HG03060 (cell line): Measurements from ENCODE around the gene SPOPL.
A peak's percentile ranks its signal among the peaks of the same experiment; 100 is the strongest.
"Not testable (repeated sequence)": the region's sequence is repeated elsewhere in the genome, so short reads cannot be mapped to it uniquely, and the experiment has no call there.

Experiments
- ATAC-seq: cut with Tn5 transposase; IDR thresholded peaks from one replicate; pipeline ENCODE4 v1.9.1; 2021; ENCODE audit warnings: low read depth, moderate number of reproducible peaks; ENCODE audit not compliant: unreplicated experiment

The SPOPL gene

DNA sequence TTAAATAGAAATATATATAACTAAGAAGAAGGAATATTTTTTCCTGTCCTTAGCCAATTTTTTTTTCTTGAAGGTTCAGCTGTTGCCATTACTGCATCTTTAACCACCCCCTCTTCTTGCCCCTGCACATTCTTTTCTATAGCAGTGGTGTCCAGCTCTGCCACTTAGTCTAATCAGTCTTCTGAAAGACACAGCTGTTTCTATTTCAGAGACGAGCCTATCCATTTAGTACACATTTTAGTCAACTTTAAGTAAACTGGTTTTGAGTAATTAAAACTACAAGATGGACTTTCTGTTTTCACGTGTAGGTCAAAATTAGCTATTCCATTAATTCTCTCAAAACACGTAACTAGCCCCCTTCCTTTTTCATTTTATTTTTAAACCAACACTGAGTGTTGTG, 21.0 kb downstream of the SPOPL start:
- ATAC-seq = peak; percentile 51

DNA sequence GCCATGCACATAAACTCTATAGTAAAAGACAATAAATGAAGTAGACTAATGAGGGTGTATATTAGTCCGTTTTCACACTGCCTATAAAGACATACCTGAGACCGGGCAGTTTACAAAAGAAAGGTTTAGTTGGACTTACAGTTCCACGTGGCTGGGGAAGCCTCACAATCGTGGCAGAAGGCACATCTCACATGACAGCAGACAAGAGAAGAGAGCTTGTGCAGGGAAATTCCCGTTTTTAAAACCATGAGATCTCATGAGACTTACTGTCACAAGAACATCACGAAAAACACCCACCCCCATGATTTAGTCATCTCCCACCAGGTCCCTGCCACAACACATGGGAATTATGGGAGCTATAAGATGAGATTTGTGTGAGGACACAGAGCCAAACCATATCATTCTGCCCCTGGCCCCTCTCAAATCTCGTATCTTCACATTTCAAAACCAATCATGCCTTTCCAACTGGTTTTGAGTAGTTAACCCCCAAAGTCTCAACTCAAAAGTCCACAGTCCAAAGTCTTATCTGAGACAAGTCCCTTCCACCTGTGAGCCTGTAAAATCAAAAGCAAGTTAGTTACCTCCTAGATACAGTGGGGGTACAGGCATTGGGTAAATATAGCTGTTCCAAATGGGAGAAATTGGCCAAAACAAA, 21.6 kb downstream of the SPOPL start:
- peak; percentile 40 for ATAC-seq

- ATAC-seq = not testable (repeated sequence)
Measured at GRCh38 chr2:138523673-138524042, 22.1 kb downstream of the SPOPL start.

GRCh38 chr2:138524353-138524752, 22.8 kb downstream of the SPOPL start:
- ATAC-seq = not testable (repeated sequence)

GRCh38 chr2:138531913-138532312, 30.3 kb downstream of the SPOPL start:
- ATAC-seq = no peak

GRCh38 chr2:138534791-138535190, 33.2 kb downstream of the SPOPL start:
- ATAC-seq = no peak

GRCh38 chr2:138536302-138536701, 34.7 kb downstream of the SPOPL start:
- peak; percentile 75 for ATAC-seq

DNA sequence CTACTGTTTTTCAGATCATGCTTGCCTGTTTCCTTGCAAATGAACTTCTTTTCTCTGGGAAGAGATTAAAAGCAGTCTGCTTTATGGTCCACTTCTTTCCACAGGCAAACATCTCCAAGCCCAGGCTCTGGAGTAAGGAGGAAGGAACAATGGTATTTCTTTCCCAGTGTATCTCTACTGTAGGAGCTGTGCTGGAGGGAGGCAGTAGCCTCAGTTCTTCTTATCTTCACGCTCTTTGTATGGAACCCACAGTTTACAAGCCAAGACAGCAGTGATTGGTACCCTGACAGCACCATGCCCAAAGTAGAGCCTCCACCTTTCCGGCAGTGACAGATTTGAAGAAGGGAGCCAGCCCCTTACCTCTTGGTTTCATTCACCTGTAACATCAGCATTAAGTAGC, 35.2 kb downstream of the SPOPL start:
- no peak for ATAC-seq

DNA sequence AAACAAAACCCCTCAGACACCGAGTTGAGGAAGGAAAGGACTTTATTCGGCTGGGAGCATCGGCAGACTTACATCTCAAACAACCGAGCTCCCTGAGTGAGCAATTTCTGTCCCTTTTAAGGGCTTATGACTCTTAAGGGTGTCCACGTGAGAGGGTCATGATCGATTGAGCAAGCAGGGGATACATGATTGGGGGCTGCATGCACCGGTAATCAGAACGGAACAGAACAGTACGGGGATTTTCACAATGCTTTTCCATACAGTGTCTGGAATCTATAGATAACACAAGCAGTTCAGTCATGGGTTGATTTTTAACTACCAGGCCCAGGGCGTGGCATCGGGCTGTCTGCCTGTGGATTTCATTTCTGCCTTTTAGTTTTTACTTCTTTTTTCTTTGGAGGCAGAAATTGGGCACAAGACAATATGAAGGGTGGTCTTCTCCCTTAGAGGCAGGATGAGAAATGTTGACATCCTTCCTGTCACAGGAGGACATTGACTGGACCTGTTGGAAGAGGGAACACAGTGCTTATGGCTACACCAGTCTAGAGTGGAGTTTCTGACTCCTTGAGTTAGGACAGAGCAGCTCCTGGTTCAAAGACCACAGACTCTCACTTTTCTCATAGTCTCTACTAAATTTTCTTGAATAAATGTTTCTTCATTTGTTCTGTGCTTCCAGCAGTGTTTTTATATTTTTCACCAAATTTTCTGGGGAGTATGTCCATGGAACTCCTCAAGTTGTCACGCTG, 35.8 kb downstream of the SPOPL start:
- no peak for ATAC-seq

DNA sequence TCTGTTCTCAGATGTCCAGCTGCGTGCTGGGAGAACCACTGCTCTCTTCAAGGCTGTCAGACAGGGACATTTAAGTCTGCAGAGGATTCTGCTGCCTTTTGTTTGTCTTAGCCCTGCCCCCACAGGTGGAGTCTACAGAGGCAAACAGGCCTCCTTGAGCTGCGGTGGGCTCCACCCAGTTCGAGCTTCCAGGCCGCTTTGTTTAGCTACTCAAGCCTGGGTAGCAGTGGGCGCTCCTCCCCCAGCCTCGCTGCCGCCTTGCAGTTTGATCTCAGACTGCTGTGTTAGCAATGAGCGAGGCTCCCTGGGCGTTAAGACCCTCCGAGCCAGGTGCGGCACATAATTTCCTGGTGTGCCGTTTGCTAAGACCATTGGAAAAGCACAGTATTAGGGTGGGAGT, 42.6 kb downstream of the SPOPL start:
- ATAC-seq = not testable (repeated sequence)

- ATAC-seq = no peak
Measured at GRCh38 chr2:138548796-138549195, 47.2 kb downstream of the SPOPL start.

- no peak for ATAC-seq
Measured at GRCh38 chr2:138550172-138550571, 48.6 kb downstream of the SPOPL start.

GRCh38 chr2:138550670-138551287, 49.2 kb downstream of the SPOPL start:
- no peak for ATAC-seq

DNA sequence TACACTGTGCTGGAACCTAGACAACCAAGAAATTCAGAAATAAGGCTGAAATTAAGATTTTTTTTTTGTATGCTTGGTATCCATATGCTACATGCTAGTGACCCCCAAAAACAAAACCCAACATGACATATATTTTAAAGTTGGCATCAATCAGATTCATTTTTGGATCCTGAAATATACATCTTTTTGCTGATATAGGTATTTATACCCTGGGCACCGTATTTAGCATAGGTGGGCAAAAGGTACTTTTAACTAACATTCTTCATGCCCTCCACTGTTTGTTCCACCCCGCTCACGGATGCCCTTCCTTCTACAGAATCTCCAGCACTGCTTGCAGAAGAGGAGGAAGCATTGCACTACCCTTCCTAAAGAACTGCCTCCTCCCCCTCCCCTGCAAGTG, 52.6 kb downstream of the SPOPL start:
- no peak for ATAC-seq

DNA sequence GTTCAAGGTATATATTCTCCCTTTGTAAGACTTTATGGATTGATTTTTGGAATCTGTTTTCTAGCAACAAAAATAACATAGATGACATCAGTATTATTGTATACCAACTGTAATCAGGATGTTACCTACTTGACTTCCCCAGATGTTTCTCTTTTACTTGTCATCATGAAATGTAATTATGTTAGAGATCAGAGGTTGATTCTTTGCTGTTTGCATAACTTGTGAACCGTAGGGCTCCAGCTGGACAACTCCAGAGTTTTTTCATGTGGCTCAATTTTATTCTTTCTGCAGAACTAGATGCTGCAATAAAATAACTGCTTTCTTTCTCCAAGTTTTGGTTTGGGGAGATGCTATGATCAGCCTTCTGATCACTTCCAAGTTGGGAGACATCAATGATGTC, 58.1 kb downstream of the SPOPL start:
- ATAC-seq = no peak

DNA sequence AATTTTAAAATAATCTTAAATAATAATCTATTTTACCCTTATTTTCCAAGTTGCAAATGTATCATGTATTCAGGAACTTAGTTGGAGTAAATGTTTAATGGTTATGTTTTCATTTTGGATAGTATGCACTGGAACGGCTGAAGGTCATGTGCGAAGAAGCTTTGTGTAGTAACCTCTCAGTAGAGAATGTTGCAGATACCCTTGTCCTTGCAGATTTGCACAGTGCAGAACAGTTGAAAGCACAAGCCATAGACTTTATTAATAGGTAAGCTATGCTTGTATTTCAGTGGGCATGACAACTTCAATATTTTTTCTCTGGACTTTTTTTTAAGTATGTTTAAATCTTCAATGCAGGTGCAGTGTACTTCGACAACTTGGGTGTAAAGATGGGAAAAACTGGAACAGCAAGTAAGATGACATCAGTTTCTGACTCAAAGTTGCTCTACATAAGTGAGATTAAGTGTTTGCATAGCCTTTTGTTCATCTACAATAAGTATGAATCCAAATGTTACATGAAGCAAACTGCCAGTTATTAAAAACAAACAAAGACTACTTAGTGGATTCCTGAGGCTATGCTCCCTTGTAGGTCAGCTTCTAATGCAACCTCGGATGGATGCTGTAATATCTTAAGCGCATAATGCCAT, 63.1 kb downstream of the SPOPL start:
- ATAC-seq = no peak

- no peak for ATAC-seq
Measured at GRCh38 chr2:138565230-138565598, 63.6 kb downstream of the SPOPL start.

- no peak for ATAC-seq
Measured at GRCh38 chr2:138572318-138572717, 70.7 kb downstream of the SPOPL start.

DNA sequence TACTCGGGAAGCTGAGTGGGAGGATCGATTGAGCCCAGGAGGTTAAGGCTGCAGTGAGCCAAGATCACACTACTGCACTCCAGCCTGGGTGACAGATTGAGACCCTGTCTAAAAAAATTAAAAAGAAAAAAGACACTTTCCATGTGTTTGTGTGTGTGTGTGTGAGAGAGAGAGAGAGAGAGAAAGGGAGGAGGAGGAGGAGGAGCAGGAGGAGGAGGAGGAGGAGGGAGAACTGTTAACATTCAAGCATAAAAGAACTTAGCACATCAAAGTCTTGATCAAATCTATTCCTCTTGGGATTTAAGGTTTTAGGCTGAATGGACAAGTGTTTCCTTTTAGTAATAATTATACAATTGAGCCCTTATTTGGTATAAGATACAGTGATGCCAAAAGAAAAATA, 75.5 kb downstream of the SPOPL start:
- ATAC-seq = no peak

DNA sequence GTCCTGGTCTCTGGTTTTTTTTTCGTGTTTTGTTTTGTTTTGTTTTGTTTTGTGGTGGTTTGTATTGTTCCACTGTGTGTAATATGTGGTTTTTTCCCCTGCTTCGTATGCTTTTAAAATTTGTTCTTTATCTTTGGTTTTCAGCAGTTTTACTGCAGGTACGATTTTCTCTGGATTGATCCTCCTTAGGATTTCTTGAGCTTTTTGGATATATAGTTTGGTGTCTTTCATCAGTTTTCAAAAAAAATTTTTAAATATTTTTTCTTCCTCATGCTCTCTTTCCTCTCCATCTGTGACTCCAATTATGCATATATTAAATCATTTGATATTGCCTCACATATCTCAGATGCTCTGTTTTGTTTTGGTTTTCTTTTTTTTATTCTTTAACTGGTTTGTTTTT, 78.0 kb downstream of the SPOPL start:
- no peak for ATAC-seq

GRCh38 chr2:138581909-138582308, 80.3 kb downstream of the SPOPL start:
- ATAC-seq = no peak
